PFSK-1 (cell line): ENCODE data around the gene PDHB.

Experiments used
- FOXP2 ChIP-seq: optimal IDR thresholded peaks from 2 replicates; pipeline ENCODE3; 2011; ENCODE audit warnings: borderline replicate concordance, control low read depth, inconsistent platforms; ENCODE audit not compliant: insufficient read depth; ENCODE audit errors: extremely low read length, extremely low read depth
- POLR2AphosphoS5 ChIP-seq: IDR thresholded peaks from 2 replicates; pipeline ENCODE4 v1.6.1; 2012; ENCODE audit warnings: low read depth, mild to moderate bottlenecking, control low read depth, low read length, moderate library complexity
- SIN3A ChIP-seq: IDR thresholded peaks from 2 replicates; pipeline ENCODE4 v1.6.1; 2012; ENCODE audit warnings: mild to moderate bottlenecking, low read length, moderate library complexity, borderline replicate concordance; ENCODE audit not compliant: insufficient read depth
- TAF1 ChIP-seq: IDR thresholded peaks from 2 replicates; pipeline ENCODE4 v1.6.1; 2012; ENCODE audit warnings: low read length, control low read depth, borderline replicate concordance; ENCODE audit not compliant: insufficient read depth
- TF ChIP-seq, protein P1 (sequence below), 2 experiments: IDR thresholded peaks; 2 replicates each; pipeline versions ENCODE4 v1.6.1 to v1.8.0; 2011 to 2012; ENCODE audit warnings: low read depth in 2 of 2, low read length in 2 of 2, control low read depth in 1 of 2, inconsistent platforms in 1 of 2, mild to moderate bottlenecking in 1 of 2, moderate library complexity in 1 of 2; ENCODE audit not compliant: insufficient read depth in 1 of 2

DNA sequence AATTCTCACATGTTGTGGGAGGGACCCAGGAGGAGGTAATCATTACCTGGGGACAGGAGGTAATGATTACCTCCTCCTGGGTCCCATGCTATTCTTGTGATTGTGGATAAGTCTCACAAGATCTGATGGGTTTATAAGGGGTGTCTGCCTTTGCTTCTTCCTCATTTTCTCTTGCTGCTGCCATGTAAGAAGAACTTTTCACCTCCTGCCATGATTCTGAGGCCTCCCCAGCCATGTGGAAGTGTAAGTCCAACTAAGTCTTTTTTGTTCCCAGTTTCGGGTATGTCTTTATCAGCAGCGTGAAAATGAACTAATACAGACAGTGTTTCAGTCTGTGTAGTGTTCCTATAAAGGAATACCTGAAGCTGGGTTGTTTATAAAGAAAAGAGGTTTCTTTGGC, 45.1 kb upstream of the PDHB start:
- TF ChIP-seq, protein P1, sequence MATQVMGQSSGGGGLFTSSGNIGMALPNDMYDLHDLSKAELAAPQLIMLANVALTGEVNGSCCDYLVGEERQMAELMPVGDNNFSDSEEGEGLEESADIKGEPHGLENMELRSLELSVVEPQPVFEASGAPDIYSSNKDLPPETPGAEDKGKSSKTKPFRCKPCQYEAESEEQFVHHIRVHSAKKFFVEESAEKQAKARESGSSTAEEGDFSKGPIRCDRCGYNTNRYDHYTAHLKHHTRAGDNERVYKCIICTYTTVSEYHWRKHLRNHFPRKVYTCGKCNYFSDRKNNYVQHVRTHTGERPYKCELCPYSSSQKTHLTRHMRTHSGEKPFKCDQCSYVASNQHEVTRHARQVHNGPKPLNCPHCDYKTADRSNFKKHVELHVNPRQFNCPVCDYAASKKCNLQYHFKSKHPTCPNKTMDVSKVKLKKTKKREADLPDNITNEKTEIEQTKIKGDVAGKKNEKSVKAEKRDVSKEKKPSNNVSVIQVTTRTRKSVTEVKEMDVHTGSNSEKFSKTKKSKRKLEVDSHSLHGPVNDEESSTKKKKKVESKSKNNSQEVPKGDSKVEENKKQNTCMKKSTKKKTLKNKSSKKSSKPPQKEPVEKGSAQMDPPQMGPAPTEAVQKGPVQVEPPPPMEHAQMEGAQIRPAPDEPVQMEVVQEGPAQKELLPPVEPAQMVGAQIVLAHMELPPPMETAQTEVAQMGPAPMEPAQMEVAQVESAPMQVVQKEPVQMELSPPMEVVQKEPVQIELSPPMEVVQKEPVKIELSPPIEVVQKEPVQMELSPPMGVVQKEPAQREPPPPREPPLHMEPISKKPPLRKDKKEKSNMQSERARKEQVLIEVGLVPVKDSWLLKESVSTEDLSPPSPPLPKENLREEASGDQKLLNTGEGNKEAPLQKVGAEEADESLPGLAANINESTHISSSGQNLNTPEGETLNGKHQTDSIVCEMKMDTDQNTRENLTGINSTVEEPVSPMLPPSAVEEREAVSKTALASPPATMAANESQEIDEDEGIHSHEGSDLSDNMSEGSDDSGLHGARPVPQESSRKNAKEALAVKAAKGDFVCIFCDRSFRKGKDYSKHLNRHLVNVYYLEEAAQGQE (IDR thresholded peaks at IDR 0.05; ENCODE audit: insufficient read depth in 1 of 2, low read depth in 2 of 2, low read length in 2 of 2): no peak
- TF ChIP-seq TAF1 (no peak), POLR2AphosphoS5 (no peak), FOXP2 (no peak), SIN3A (no peak)
